ENCODE measurements around the gene NCOA4.
"Not testable (repeated sequence)": the region's sequence is repeated elsewhere in the genome, so short reads cannot be mapped to it uniquely, and the experiment has no call there.

NCOA4 gene

DNA sequence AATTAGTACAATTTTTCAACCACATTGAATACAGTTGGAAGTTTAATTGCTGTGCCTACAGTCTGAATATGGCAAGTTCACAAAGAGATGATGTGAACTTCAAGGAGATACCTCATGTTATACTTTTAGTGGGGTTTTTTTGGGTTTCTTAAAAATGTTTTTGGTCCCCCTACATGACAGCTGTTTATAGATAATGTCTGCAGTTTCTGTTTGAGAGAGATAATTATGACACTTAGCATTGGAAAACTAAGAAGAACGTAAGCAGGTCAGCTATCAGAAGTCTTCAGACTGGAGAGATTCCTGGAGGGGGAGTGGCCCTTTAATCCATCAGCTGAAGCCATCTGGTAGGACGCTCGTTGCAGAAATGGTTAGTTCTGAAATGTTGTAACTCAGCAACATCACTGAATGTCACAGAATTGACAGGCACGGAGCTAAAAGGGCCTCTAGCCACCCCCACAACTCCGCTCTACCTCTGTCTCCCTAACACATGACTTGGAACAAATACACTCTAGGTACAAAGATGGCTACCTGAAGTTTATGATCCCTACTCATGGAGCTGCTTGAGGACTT, 29.2 kb downstream of the NCOA4 start:
- in situ Hi-C loops (cut with MboI; ENCODE audit: low pct_unique_long_range_greater_than_20kb, low sequenced_read_pairs), result no loop called here

GRCh38 chr10:46000538-46000937, 29.9 kb downstream of the NCOA4 start:
- DNase-seq, result no peak
- in situ Hi-C loops (cut with MboI; ENCODE audit: low pct_unique_long_range_greater_than_20kb, low sequenced_read_pairs), result no loop called here

More for the DNA sequence above, 29.2 kb downstream of the NCOA4 start:
- DNase-seq, result no peak

DNA sequence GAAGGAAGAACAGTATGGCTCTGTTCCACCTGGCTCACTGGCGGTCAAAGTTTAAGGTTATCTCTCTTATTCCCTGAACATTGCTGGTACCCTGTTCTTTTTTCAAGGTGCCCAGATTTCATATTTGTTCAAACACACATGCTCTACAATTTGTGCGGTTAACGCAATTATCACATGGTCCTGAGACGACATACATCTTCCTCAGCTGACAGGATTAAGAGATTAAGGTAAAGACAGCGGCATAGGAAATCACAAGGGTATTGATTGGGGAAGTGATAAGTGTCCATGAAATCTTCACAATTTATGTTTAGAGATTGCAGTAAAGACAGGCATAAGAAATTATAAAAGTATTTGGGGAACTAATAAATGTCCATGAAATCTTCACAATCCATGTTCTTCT, 30.5 kb downstream of the NCOA4 start:
- DNase-seq; in situ Hi-C loops (cut with MboI; ENCODE audit: low pct_unique_long_range_greater_than_20kb, low sequenced_read_pairs): not testable (repeated sequence)

DNA sequence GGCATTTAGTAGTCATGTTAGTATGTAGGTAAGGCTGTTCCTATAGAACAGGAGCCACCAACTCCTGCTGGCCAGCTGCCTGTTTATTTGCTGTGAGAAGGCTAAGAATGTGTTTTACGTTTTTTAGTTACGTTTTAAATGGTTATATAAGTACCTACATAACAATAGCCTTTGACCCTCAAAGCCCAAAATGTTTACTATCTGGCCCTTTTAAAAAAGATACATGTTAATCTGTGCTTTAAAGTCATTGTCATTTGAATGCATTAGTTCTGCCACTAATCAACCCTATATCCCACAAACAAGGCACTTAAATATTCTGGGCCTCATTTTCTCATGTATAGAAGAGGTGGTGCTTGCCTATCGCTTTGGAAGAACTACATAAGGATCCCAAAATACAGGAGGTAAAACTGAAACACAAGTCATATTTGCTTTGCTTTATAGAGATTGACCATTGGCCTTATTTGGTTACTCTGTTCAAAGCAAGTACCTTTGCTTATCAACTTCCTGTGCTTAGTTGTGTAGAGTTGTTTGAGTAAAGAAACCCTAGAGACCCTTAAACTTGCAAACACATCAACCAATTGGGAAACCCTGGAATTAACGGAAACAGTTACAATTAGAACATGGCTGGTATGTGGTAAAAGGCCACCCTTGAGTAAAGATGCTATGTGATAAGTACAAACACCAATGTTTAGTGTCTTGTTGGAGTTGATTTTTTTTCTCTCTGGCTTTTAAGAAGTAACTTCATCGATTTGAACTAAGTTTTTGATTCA, 32.2 kb downstream of the NCOA4 start:
- DNase-seq, result no peak
- in situ Hi-C loops (cut with MboI; ENCODE audit: low pct_unique_long_range_greater_than_20kb, low sequenced_read_pairs), result no loop called here

DNA sequence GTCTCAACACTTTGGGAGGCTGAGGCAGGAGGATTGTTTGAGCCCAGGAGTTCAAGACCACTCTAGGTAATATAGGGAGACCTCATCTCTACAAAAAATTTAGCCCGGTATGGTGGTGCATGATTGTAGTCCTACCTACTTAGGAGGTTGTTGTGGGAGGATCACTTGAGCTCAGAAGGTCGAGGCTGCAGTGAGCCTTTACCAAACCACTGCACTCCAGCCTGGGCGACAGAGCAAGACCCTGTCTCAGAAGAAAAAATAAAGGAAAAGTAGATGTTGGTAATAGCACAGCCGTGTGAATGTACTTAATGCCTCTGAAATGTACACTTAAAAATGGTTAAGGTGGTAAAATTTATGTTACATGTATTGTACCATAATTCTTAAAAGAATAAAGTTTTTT, 32.9 kb downstream of the NCOA4 start:
- in situ Hi-C loops (cut with MboI; ENCODE audit: low pct_unique_long_range_greater_than_20kb, low sequenced_read_pairs), result no loop called here
- DNase-seq, result no peak

DNA sequence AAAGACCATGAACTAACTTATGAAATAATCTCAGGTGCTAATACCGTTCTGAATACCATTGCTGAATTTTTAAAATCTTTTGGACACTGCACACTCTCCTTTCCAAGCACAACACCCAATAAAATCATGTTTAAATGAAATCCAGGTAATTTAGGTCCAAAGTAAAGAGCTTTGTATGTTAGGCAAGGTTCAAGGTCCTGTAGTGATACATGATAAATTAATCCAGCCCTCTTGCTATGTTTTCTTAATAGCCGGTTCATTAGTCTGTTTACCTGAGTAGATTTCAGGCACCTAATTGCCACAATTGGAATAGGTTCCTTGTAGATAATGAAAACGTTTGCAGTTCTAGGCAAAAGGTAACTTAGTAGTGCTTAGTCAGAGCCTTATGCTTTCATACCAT, 44.8 kb downstream of the NCOA4 start:
- in situ Hi-C loops (cut with MboI; ENCODE audit: low pct_unique_long_range_greater_than_20kb, low sequenced_read_pairs); DNase-seq: not testable (repeated sequence)

- DNase-seq, result not testable (repeated sequence)
Measured at GRCh38 chr10:45984473-45984872, 46.0 kb downstream of the NCOA4 start.

DNA sequence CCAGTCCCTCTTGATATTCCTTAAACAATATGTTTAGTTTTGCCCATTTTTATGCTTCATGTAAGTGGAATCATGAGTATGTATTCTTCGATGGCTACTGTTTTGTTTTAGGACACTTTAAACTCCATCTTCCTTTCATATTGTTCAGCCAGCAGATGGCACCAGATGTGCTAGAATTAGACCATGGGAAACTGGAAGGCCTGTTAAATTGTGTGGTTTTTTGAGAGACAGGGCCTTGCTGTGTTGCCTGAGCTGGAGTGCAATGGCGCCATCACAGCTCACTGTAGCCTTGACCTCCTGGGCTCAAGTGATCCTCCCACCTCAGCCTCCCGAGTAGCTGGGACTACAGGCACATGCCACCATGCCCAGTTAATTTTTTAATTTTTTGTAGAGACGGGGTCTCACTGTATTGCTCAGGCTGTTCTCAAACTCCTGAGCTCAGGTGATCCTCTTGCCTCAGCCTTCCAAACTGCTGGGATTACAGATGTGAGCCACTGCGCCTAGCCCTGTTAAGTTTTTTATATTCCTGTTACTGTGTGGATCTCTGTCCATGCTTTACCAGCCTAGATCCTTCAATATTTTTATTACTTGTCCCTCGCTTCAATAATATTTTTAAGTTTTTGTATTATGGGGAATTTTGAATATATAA, 46.8 kb downstream of the NCOA4 start:
- DNase-seq, result peak; percentile 74
- in situ Hi-C loops (cut with MboI; ENCODE audit: low pct_unique_long_range_greater_than_20kb, low sequenced_read_pairs), result not testable (repeated sequence)

More at GRCh38 chr10:45984473-45984872, 46.0 kb downstream of the NCOA4 start:
- in situ Hi-C loops (cut with MboI; ENCODE audit: low pct_unique_long_range_greater_than_20kb, low sequenced_read_pairs), result not testable (repeated sequence)

- in situ Hi-C loops (cut with MboI; ENCODE audit: low pct_unique_long_range_greater_than_20kb, low sequenced_read_pairs); DNase-seq: not testable (repeated sequence)
Measured at GRCh38 chr10:45981367-45981766, 49.1 kb downstream of the NCOA4 start.

DNA sequence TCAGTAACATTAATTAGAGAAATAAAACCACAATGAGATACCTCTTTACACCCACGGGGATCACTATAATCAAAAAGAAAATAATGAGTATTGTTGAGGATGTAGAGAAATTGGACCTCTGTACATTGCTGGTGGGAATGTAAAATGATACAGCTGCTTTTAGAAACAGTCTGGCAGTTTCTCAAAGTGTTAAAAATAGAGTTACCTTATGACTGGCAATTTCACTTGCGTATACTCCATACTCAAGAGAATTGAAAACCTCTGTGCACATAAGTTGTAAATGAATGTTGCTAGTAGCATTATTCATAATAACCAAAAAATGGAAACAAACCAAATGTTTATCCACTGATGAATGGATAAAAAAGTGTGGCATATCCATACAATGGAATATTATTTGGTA, 51.9 kb downstream of the NCOA4 start:
- DNase-seq; in situ Hi-C loops (cut with MboI; ENCODE audit: low pct_unique_long_range_greater_than_20kb, low sequenced_read_pairs): not testable (repeated sequence)

GRCh38 chr10:45974041-45974440, 56.4 kb downstream of the NCOA4 start:
- DNase-seq; in situ Hi-C loops (cut with MboI; ENCODE audit: low pct_unique_long_range_greater_than_20kb, low sequenced_read_pairs): not testable (repeated sequence)

DNA sequence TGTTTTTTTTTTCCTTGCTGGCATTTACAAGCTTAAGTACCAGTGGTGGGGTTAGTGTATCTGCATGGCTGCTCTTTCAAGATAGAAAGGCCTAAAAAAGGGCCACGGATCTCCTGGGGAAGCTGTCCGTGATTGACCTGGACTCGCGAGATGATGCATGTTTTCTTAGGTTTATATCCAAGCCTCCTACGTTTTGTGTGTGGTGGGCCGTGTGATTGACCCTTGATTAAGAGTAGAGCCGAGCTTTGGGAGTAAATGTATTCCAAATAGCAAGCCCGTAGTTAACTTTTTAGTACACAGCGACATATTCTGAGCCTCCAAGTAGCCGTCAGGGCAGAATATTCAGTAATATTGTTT, 57.6 kb downstream of the NCOA4 start:
- in situ Hi-C loops (cut with MboI; ENCODE audit: low pct_unique_long_range_greater_than_20kb, low sequenced_read_pairs), result not testable (repeated sequence)
- peak; percentile 19 for DNase-seq

DNA sequence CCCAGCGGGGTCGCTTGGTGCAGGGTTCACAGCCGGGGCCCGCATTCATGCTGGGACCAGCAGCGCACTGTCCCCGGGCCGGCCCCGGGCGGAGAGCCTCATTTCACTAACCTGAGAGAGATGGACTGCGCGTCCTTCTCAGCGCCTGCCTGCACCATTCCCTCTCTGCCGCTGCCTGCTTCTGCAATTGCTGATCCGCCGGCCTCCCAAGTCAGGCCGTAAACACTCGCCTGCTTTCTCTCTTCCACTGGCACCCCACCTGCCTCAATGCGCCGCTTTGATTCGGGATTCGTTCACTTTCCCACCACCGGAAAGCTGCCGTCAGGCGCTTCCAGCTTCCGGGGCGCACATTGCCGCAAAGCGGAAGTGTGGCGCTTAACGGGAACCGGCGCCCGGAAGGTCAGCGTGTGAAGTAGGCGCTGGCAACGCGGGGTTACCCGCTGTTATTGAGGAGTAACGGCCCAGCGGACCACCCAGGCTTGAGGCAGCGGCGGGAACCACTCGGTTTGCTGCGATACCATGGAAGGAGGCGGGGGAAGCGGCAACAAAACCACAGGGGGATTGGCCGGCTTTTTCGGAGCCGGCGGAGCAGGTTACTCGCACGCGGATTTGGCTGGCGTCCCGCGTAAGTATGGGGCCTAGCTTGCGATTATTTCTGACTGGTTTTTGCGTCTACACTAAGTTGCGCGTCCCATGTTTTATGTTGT, 58.2 kb downstream of the NCOA4 start, which contains the start of gene TIMM23:
TSS of gene TIMM23 (plus strand) at position 384 of the 707 bp plus-strand sequence. CDS start at position 520, 136 bp downstream.
- peak; percentile 86 for DNase-seq
- in situ Hi-C loops (cut with MboI; ENCODE audit: low pct_unique_long_range_greater_than_20kb, low sequenced_read_pairs), result not testable (repeated sequence)

DNA sequence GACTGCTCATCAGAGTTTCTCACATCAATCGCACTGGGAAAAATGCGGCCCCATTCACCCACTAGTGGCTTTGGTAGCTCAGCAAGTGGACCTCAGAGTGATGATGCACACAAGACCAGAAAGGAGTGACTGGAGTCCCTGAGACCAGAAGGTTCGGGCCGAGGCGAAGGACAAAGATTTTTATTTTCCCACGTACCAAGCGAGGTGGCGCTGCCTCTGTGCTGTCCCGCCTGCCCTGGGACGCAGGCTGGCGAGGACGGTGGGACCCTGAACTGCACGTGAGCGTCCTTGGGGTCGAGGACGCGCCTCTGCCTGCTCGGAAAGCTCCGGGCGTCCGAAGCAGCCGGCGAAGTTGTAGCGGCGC, 58.7 kb downstream of the NCOA4 start:
- DNase-seq; in situ Hi-C loops (cut with MboI; ENCODE audit: low pct_unique_long_range_greater_than_20kb, low sequenced_read_pairs): not testable (repeated sequence)

DNA sequence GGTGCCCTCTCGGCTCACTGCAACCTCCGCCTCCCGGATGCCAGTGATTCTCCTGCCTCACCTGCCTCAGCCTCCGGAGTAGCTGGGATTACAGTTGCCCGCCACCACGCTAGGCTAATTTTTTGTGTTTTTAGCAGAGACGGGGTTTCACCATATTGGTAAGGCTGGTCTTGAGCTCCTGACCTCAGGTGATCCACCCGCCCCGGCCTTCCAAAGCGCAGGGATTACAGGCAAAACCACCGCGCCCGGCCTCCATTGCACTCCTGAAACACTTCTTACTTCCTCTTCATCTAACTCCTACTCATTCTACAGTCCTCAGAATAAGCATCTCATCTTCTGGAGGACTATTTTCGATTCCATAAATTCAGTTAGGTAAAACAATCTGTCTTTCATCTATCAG, 59.4 kb downstream of the NCOA4 start:
- DNase-seq; in situ Hi-C loops (cut with MboI; ENCODE audit: low pct_unique_long_range_greater_than_20kb, low sequenced_read_pairs): not testable (repeated sequence)

DNA sequence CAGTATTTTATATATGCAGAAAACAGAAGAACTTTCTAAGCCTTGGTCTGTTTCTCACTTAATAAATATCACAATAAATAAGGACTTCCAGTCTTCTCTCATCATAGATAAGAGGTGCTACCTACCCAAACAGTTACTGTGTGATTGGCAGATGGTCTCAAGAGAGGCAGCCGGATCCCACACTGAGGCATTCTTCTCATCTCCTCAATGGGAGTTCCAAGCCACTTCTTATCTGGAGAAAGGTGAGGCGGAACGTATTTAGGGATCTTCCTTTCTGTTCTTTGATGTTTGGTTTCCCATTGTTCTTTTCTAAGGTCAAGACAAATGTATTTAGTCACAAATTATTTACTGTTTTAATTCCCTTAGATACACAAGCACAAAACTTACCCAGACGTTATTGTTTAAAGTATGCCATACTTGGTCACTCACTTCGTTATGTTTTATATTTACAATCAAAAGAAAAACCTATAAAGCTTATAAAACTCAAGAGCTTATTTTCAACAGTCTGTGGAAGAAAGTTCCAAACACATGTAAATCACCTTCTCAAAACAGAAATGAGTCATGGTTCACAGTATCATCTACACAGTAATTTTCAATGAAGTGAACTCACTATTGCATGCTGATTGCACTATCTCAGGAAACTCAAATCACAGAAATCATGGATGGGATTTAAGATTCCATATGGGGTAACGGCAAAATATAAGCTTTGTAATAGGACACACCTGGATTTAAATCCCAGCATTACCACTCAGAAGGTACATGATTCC, 67.6 kb downstream of the NCOA4 start:
- in situ Hi-C loops (cut with MboI; ENCODE audit: low pct_unique_long_range_greater_than_20kb, low sequenced_read_pairs); DNase-seq: not testable (repeated sequence)

- in situ Hi-C loops (cut with MboI; ENCODE audit: low pct_unique_long_range_greater_than_20kb, low sequenced_read_pairs), result not testable (repeated sequence)
Measured at GRCh38 chr10:45957928-45958327, 72.5 kb downstream of the NCOA4 start.

GRCh38 chr10:45956634-45957033, 73.8 kb downstream of the NCOA4 start:
- in situ Hi-C loops (cut with MboI; ENCODE audit: low pct_unique_long_range_greater_than_20kb, low sequenced_read_pairs); DNase-seq: not testable (repeated sequence)

More at GRCh38 chr10:45957928-45958327, 72.5 kb downstream of the NCOA4 start:
- not testable (repeated sequence) for DNase-seq

Data from KBM-7 (cell line).